Retinal pigment epithelial cell (primary cell): ENCODE measurements around the gene GRIN3A.

ENCODE experiments used
- DNase-seq: peaks from one replicate; pipeline ENCODE4 v3.0.0-alpha.2; 2010; ENCODE audit warnings: low read depth
- H3K4me3 ChIP-seq: 2 replicates; pipeline ENCODE4 v1.5.1; 2011; ENCODE audit warnings: mild to moderate bottlenecking, low read length, control low read depth, moderate library complexity
- TF ChIP-seq, protein P1 (sequence below): conservative IDR thresholded peaks from 2 replicates; pipeline ENCODE4 v1.5.1; 2011; ENCODE audit warnings: low read depth, low read length, control low read depth, inconsistent platforms

GRIN3A gene

DNA sequence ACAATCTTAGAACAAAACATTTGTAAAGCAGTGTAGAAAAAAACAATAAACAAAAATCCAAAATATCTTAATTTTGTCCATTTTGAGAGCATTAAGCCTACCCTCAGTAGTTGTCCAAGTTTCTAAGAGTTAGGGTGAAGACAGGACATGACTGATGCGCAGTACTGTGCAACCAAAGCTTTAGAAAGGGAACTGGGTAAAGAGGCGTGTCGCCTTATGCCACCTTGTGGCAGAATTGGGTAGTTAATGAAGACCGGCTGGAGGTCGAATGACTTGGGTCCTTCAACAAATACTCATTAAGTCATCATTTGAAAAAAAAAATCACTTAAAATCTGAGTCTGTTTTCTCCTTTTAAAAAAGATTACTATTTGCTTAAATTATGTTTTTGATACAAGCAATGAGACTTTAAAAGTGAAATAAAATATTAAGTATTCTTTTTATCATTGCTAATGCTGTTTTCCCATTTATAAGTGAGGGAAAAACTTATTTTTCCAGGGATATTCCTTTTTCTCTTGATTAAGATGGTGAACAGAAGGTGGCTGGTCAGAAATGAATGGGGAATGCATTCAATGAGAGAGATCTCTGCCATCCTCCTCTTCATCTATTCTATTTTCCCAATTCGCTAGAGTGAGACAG is 208.3 kb downstream of the GRIN3A start:
- no peak for DNase-seq
- no peak overlapping the region for H3K4me3 ChIP-seq
- TF ChIP-seq, protein P1, sequence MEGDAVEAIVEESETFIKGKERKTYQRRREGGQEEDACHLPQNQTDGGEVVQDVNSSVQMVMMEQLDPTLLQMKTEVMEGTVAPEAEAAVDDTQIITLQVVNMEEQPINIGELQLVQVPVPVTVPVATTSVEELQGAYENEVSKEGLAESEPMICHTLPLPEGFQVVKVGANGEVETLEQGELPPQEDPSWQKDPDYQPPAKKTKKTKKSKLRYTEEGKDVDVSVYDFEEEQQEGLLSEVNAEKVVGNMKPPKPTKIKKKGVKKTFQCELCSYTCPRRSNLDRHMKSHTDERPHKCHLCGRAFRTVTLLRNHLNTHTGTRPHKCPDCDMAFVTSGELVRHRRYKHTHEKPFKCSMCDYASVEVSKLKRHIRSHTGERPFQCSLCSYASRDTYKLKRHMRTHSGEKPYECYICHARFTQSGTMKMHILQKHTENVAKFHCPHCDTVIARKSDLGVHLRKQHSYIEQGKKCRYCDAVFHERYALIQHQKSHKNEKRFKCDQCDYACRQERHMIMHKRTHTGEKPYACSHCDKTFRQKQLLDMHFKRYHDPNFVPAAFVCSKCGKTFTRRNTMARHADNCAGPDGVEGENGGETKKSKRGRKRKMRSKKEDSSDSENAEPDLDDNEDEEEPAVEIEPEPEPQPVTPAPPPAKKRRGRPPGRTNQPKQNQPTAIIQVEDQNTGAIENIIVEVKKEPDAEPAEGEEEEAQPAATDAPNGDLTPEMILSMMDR, result peak; percentile 83

DNA sequence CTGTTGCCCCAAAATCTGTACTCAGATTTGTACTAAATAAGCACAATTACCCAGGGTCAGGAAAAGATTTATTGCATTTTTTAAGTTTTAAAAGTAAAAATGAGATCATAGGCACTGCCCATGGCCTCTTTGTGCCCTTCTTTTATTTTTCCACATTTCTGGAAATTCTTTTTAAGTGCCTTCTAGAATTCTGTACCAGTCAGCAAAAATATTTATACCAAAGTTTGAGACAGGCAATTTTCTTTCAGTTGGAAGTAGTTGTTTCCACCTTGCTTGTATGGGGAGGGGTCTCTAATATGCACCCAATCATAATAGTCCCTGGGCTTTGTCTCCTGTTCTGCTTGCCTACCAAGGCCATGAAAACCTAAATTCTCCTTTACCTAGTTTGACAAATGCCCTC is 210.4 kb downstream of the GRIN3A start:
- no peak overlapping the region for H3K4me3 ChIP-seq
- DNase-seq, result no peak
- TF ChIP-seq, protein P1, result no peak

DNA sequence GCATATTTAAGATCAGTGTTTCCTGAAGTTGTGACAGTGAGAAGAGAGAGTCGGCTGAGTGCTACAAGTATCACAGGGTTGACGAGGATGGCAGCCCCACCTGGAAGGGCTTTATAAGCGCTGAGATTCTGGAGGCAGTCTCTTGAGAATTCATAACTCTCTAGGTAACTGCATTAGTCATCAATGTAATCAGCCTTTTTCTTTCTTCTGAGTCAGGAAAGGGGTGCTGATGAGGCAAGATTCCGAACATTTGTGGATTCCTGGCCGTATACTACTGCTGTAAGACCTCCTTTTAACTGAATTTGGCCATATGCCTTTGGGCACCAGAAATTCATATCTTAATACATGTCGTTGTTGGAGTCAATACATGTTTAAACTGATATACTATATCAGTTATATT is 211.4 kb downstream of the GRIN3A start:
- no peak overlapping the region for H3K4me3 ChIP-seq
- DNase-seq, result no peak
- TF ChIP-seq, protein P1, result no peak

DNA sequence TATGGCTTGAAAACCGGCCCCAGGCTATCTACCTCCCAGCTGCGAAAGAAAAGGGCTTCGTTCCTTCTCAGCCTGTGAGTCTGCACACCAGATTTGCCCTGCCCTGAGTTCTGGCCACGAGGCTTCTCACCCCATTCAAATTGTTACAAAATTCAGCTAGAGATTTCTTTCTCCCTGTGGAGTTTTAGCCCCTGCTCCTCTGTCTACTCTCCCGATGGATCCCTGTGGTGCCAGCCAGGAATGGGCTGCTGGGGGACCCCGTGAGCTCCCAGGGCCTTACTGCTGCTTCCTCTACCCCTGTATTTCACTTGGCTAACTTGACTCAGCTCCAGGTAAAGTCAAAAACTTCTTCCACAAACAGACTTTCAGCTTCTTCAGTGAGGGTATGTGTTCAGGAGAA is 214.1 kb downstream of the GRIN3A start:
- DNase-seq, result no peak
- TF ChIP-seq, protein P1, result no peak
- H3K4me3 ChIP-seq, result no peak overlapping the region
